DOHH2 (cell line): ENCODE data around the gene RNASEH2A.
A peak's percentile ranks its signal among the peaks of the same experiment; 100 is the strongest.

Experiments
- H3F3A ChIP-seq: fragments of 200-600 bp; sonication (generic), shearing (Covaris generic); 2 replicates; pipeline ENCODE4 v1.6.0; 2016; ENCODE audit warnings: antibody characterized with exemption, mild to moderate bottlenecking; ENCODE audit not compliant: control insufficient read depth, insufficient read depth
- H3K27ac ChIP-seq: fragments of 200-600 bp; sonication (generic); 2 replicates; pipeline ENCODE4 v1.5.1; 2014; ENCODE audit warnings: low read depth, mild to moderate bottlenecking, low read length, moderate library complexity
- H3K27me3 ChIP-seq: fragments of 200-600 bp; sonication (generic); 2 replicates; pipeline ENCODE4 v1.6.1; 2014; ENCODE audit warnings: mild to moderate bottlenecking, low read length, mixed read lengths; ENCODE audit not compliant: control insufficient read depth
- H3K36me3 ChIP-seq: fragments of 200-600 bp; sonication (generic); 2 replicates; pipeline ENCODE4 v1.6.1; 2014; ENCODE audit warnings: mild to moderate bottlenecking, low read length, moderate library complexity, mixed read lengths; ENCODE audit not compliant: control insufficient read depth
- H3K4me1 ChIP-seq: fragments of 200-600 bp; sonication (generic); 2 replicates; pipeline ENCODE4 v1.6.1; 2014; ENCODE audit warnings: mild to moderate bottlenecking, low read length, mixed read lengths; ENCODE audit not compliant: control insufficient read depth
- H3K4me2 ChIP-seq: fragments of 200-600 bp; sonication (generic); 2 replicates; pipeline ENCODE4 v1.6.0; 2014; ENCODE audit warnings: mild to moderate bottlenecking, low read length, moderate library complexity
- H3K4me3 ChIP-seq: fragments of 200-600 bp; sonication (generic); 2 replicates; pipeline ENCODE4 v1.5.1; 2014; ENCODE audit warnings: mild to moderate bottlenecking, low read length, mixed read lengths
- H3K79me2 ChIP-seq: fragments of 200-600 bp; sonication (generic); 2 replicates; pipeline ENCODE4 v1.6.1; 2014; ENCODE audit warnings: mild to moderate bottlenecking, low read length, mixed read lengths; ENCODE audit not compliant: control insufficient read depth
- H3K9me2 ChIP-seq: fragments of 200-600 bp; sonication (generic); replicated peaks from 2 replicates; pipeline ENCODE4 v1.6.1; 2014; ENCODE audit warnings: mild to moderate bottlenecking, low read length, mixed read lengths; ENCODE audit not compliant: control insufficient read depth
- H3K9me3 ChIP-seq: fragments of 200-600 bp; sonication (generic); 2 replicates; pipeline ENCODE4 v1.6.1; 2014; ENCODE audit warnings: antibody characterized with exemption, low read length, mixed read lengths; ENCODE audit not compliant: control insufficient read depth, insufficient read depth
- H4K20me1 ChIP-seq: fragments of 200-600 bp; sonication (generic); 2 replicates; pipeline ENCODE4 v1.6.0; 2014; ENCODE audit warnings: low read depth, mild to moderate bottlenecking, antibody characterized with exemption, low read length, moderate library complexity; ENCODE audit not compliant: control insufficient read depth, insufficient read depth
- CTCF ChIP-seq: fragments of 200-600 bp; sonication (generic); IDR thresholded peaks from one replicate; pipeline ENCODE4 v1.5.1; 2014; ENCODE audit warnings: antibody characterized with exemption, mild to moderate bottlenecking, low read depth, low read length; ENCODE audit not compliant: poor library complexity, severe bottlenecking
- EZH2phosphoT487 ChIP-seq: fragments of 200-600 bp; sonication (generic); IDR thresholded peaks from 2 replicates; pipeline ENCODE4 v1.6.1; 2017; ENCODE audit warnings: borderline replicate concordance, mild to moderate bottlenecking, antibody characterized with exemption, low read length, moderate library complexity, mixed read lengths

RNASEH2A gene

GRCh38 chr19:12847159-12848139 is 41.1 kb downstream of the RNASEH2A start:
- no peak for TF ChIP-seq EZH2phosphoT487
- peak; percentile 97 for TF ChIP-seq CTCF
- no peaks in the 10 kb centered on the region for H3K9me2 ChIP-seq
- H4K20me1 ChIP-seq = 0 out of 2 replicates have a peak, but pooled peaks cover 3% of the 10 kb centered on the region
- peaks cover 8% of the 10 kb centered on the region for H3K4me1 ChIP-seq
- H3F3A ChIP-seq = no peaks in the 10 kb centered on the region
- no peaks in the 10 kb centered on the region for H3K9me3 ChIP-seq
- H3K4me3 ChIP-seq = peak overlapping the region; percentile 25
- H3K36me3 ChIP-seq = no peaks in the 10 kb centered on the region
- no peaks in the 10 kb centered on the region for H3K79me2 ChIP-seq
- peak overlapping the region; percentile 52 for H3K4me2 ChIP-seq
- no peak overlapping the region for H3K27ac ChIP-seq
- H3K27me3 ChIP-seq = peaks cover 4% of the 10 kb centered on the region

- Histone ChIP-seq H3K9me3 (no peaks in the 10 kb centered on the region), H3K27ac (no peak overlapping the region), H4K20me1 (no peaks in the 10 kb centered on the region), H3K4me2 (no peak overlapping the region), H3F3A (no peaks in the 10 kb centered on the region; the same call in 1 of the 2 replicates), H3K9me2 (no peaks in the 10 kb centered on the region), H3K36me3 (no peaks in the 10 kb centered on the region), H3K4me3 (no peak overlapping the region), H3K79me2 (no peaks in the 10 kb centered on the region), H3K27me3 (no peaks in the 10 kb centered on the region), H3K4me1 (no peaks in the 10 kb centered on the region)
- TF ChIP-seq EZH2phosphoT487 (no peak), CTCF (no peak)
These were observed 50.3 kb downstream of the RNASEH2A start for GRCh38 chr19:12856653-12857052.

GRCh38 chr19:12858041-12858928 is 51.9 kb downstream of the RNASEH2A start:
- no peaks in the 10 kb centered on the region for H3K36me3 ChIP-seq
- no peaks in the 10 kb centered on the region for H3K9me3 ChIP-seq
- no peaks in the 10 kb centered on the region for H3K4me1 ChIP-seq
- no peaks in the 10 kb centered on the region for H4K20me1 ChIP-seq
- H3F3A ChIP-seq = no peaks in the 10 kb centered on the region; the same call in 1 of the 2 replicates
- no peak overlapping the region for H3K27ac ChIP-seq
- H3K79me2 ChIP-seq = no peaks in the 10 kb centered on the region
- H3K4me3 ChIP-seq = no peak overlapping the region
- H3K27me3 ChIP-seq = no peaks in the 10 kb centered on the region
- no peaks in the 10 kb centered on the region for H3K9me2 ChIP-seq
- H3K4me2 ChIP-seq = no peak overlapping the region
- TF ChIP-seq CTCF (no peak), EZH2phosphoT487 (no peak)
